ENCODE data around the gene MUC20.

GRCh38 chr3:195718477-195718984, 2.2 kb upstream of the MUC20 start:
- TF ChIP-seq, protein P1, sequence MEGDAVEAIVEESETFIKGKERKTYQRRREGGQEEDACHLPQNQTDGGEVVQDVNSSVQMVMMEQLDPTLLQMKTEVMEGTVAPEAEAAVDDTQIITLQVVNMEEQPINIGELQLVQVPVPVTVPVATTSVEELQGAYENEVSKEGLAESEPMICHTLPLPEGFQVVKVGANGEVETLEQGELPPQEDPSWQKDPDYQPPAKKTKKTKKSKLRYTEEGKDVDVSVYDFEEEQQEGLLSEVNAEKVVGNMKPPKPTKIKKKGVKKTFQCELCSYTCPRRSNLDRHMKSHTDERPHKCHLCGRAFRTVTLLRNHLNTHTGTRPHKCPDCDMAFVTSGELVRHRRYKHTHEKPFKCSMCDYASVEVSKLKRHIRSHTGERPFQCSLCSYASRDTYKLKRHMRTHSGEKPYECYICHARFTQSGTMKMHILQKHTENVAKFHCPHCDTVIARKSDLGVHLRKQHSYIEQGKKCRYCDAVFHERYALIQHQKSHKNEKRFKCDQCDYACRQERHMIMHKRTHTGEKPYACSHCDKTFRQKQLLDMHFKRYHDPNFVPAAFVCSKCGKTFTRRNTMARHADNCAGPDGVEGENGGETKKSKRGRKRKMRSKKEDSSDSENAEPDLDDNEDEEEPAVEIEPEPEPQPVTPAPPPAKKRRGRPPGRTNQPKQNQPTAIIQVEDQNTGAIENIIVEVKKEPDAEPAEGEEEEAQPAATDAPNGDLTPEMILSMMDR (conservative IDR thresholded peaks at IDR 0.05), result no peak
- TF ChIP-seq EZH2 (IDR thresholded peaks at IDR 0.05; ENCODE audit: low read depth), result no peak
